ENCODE results near the gene PGAP2. TPM values are rescaled to one million over a fixed set of nuclear protein-coding genes. Genes with fewer than 3 reads are reported as not detected.

Gene PGAP2
- total and polyA plus RNA-seq, 2 of the 13 experiments (the other 11 are each of a cell fraction or from before 2014, with no cell fraction given), result 21.5 to 47.8 TPM

GRCh38 chr11:3865388-3866193 lies 57.2 kb downstream of the PGAP2 start:
- ChIA-PET CTCF (ENCODE audit: low intra/inter-chr PET ratio, low total read pairs) (no interaction called here), POLR2A (interaction anchor here (0.7 to 5.3 kb wide), 5 partner anchors 11 to 40 kb away, joined by 3 to 44 read pairs (median 10); partner anchors contain the start of gene STIM1)
- in situ Hi-C loops (cut with HindIII; ENCODE audit: extremely low pct_ligation_motif_present, low pct_unique_long_range_greater_than_20kb), result no loop called here
- WGBS (ENCODE audit: low lambda C conversion rate), result 28% methylated on average over 2 of the region's 3 CpGs
- ATAC-seq (peak; percentile 33), FAIRE-seq (no peak), DNase-seq (ENCODE audit: low spot score) (no peak)
- Histone ChIP-seq H3K27ac (ENCODE audit: extremely low read length, insufficient read depth, low read length) (peak overlapping the region; percentile 84), H3K9ac (ENCODE audit: insufficient read depth, low read depth, low read length) (peak overlapping the region; percentile 23; the same call in 1 of the 2 replicates), H4K20me1 (ENCODE audit: insufficient read depth, low read length) (no peaks in the 10 kb centered on the region), H3K36me3 (replicated peaks in 1 of 2; ENCODE audit: control insufficient read depth in 1 of 2, insufficient read depth in 2 of 2, low read length in 2 of 2) (no peaks in the 10 kb centered on the region), H3K4me3 (replicated peaks in 1 of 3; ENCODE audit: insufficient read depth in 1 of 3, low read depth in 2 of 3, low read length in 3 of 3) (peak overlapping the region in 1 of 3 experiments; percentile 38; a peak in 1 of 6 replicates), H3K27me3 (ENCODE audit: control insufficient read depth in 1 of 2, insufficient read depth in 2 of 2, low read length in 2 of 2) (no peaks in the 10 kb centered on the region; a peak in 1 of 5 replicates), H3K4me2 (ENCODE audit: low read depth, low read length) (peak overlapping the region; percentile 75), H3K9me3 (ENCODE audit: low read length) (no peaks in the 10 kb centered on the region), H3K4me1 (ENCODE audit: insufficient read depth, low read length) (peaks cover 65% of the 10 kb centered on the region), H3K79me2 (ENCODE audit: insufficient read depth, low read length) (peaks cover 86% of the 10 kb centered on the region), H2AFZ (ENCODE audit: low read length) (no peak overlapping the region)
- intact Hi-C loops (cut with micrococcal nuclease; ENCODE audit: unreplicated experiment), result loop anchor here (1.0 kb wide), 1 partner anchor 40 kb away; no protein-coding TSS in a partner anchor
- BruUV-seq (replicated peaks), result no TSS peak
- TF ChIP-seq ZNF577 (CRISPR knock-in tag; IDR thresholded peaks at IDR 0.05; ENCODE audit: borderline replicate concordance, low read depth), result no peak
- TF ChIP-seq ZZZ3 (CRISPR knock-in tag; IDR thresholded peaks at IDR 0.05; ENCODE audit: borderline replicate concordance), result no peak
- no peak for TF ChIP-seq ZSCAN20 (CRISPR knock-in tag; IDR thresholded peaks at IDR 0.05; ENCODE audit: borderline replicate concordance)
- TF ChIP-seq PAF1 (CRISPR knock-in tag; IDR thresholded peaks at IDR 0.05), result no peak
- TF ChIP-seq ZFP1 (CRISPR knock-in tag; IDR thresholded peaks at IDR 0.05), result no peak
- TF ChIP-seq PREB (CRISPR knock-in tag; IDR thresholded peaks at IDR 0.05), result no peak
- TF ChIP-seq SYNCRIP (IDR thresholded peaks at IDR 0.05; ENCODE audit: insufficient read depth, low read depth, low read length), result no peak
- TF ChIP-seq ZBTB40 (IDR thresholded peaks at IDR 0.05), result no peak
- no peak for TF ChIP-seq ZBTB40 (CRISPR knock-in tag; IDR thresholded peaks at IDR 0.05)
- TF ChIP-seq ZNF841 (CRISPR knock-in tag; IDR thresholded peaks at IDR 0.05; ENCODE audit: borderline replicate concordance), result no peak
- no peak for TF ChIP-seq SIX1 (CRISPR knock-in tag; IDR thresholded peaks at IDR 0.05; ENCODE audit: borderline replicate concordance)
- 0 out of 2 replicates have a peak, but pooled peaks have one; percentile 8 for TF ChIP-seq ZKSCAN8 (CRISPR knock-in tag; IDR thresholded peaks at IDR 0.05; ENCODE audit: borderline replicate concordance)
- no peak for TF ChIP-seq MED8 (CRISPR knock-in tag; IDR thresholded peaks at IDR 0.05; ENCODE audit: insufficient replicate concordance)
- TF ChIP-seq ATM (IDR thresholded peaks at IDR 0.05; ENCODE audit: borderline replicate concordance), result no peak

Measured in HepG2 (cell line).